Epidermal melanocyte (primary cell): ENCODE data around the gene TRAF2.

Experiments
- DNase-seq: peaks from one replicate; pipeline ENCODE4 v3.0.0; 2011; ENCODE audit warnings: low spot score; ENCODE audit not compliant: insufficient read length

The TRAF2 gene

GRCh38 chr9:136937186-136938001 lies 51.1 kb downstream of the TRAF2 start:
- DNase-seq: no peak

- no peak for DNase-seq
Observed at GRCh38 chr9:136939431-136939995, 53.2 kb downstream of the TRAF2 start.

GRCh38 chr9:136939996-136940525 lies 53.7 kb downstream of the TRAF2 start:
- no peak for DNase-seq

GRCh38 chr9:136940526-136941230 lies 54.4 kb downstream of the TRAF2 start:
- no peak for DNase-seq

GRCh38 chr9:136941231-136942111 lies 55.2 kb downstream of the TRAF2 start:
- no peak for DNase-seq

GRCh38 chr9:136942112-136942880 lies 56.0 kb downstream of the TRAF2 start:
- no peak for DNase-seq

- DNase-seq: no peak
Observed at GRCh38 chr9:136942881-136943230, 56.5 kb downstream of the TRAF2 start.

GRCh38 chr9:136943291-136944211 lies 57.2 kb downstream of the TRAF2 start:
- DNase-seq: peak; percentile 68

GRCh38 chr9:136944212-136944518 lies 57.8 kb downstream of the TRAF2 start:
- DNase-seq: peak; percentile 78

- DNase-seq: peak; percentile 99
Observed at GRCh38 chr9:136944519-136945332, 58.4 kb downstream of the TRAF2 start, which contains the start of the genes C8G and FBXW5. TSS of gene C8G (plus strand) at chr9:136945243. CDS start at chr9:136945321, 78 bp downstream. TSS of gene FBXW5 (minus strand) at chr9:136944738. CDS start at chr9:136944083, 655 bp downstream.

GRCh38 chr9:136945333-136946227 lies 59.3 kb downstream of the TRAF2 start:
- no peak for DNase-seq

- DNase-seq: no peak
Observed at GRCh38 chr9:136946228-136947027, 60.1 kb downstream of the TRAF2 start.

- DNase-seq: no peak
Observed at GRCh38 chr9:136947028-136947891, 60.9 kb downstream of the TRAF2 start.

GRCh38 chr9:136947955-136948510 lies 61.7 kb downstream of the TRAF2 start:
- no peak for DNase-seq

GRCh38 chr9:136949239-136949816 lies 63.0 kb downstream of the TRAF2 start:
- no peak for DNase-seq
